Fibroblast of mammary gland (primary cell): ENCODE data around the gene OR4C11.

Experiments
- DNase-seq: peaks from one replicate; pipeline ENCODE4 v3.0.0-alpha.2; 2010; ENCODE audit warnings: low read depth
- H3K4me3 ChIP-seq: 2 replicates; pipeline ENCODE4 v1.5.1; 2011; ENCODE audit warnings: low read depth, mild to moderate bottlenecking, low read length, moderate library complexity; ENCODE audit not compliant: control insufficient read depth
- TF ChIP-seq, protein P1 (sequence below): conservative IDR thresholded peaks from 2 replicates; pipeline ENCODE4 v1.5.1; 2011; ENCODE audit warnings: low read depth, low read length, inconsistent platforms; ENCODE audit not compliant: control insufficient read depth, insufficient read depth

The OR4C11 gene

DNA sequence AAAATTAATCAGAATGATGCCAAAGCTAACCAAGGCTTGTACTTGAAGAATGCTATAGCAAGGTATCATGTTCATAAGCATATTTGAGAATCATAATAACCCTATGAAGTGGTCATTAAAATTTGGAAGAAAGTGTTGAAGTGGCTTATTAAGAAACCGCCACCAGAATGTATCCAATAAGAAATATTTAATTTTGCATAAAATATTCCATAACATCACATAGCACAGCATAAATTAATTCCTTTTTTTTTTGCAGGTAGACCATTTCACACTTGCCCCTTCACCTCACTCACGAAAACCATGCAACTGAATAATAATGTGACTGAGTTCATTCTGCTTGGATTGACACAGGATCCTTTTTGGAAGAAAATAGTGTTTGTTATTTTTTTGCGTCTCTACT lies 35.6 kb downstream of the OR4C11 start, which contains the start of gene OR4C16:
OR4C16 (plus strand) TSS at position 301 of the 400 bp plus-strand sequence; CDS start at position 301, 0 bp downstream.
- TF ChIP-seq, protein P1, sequence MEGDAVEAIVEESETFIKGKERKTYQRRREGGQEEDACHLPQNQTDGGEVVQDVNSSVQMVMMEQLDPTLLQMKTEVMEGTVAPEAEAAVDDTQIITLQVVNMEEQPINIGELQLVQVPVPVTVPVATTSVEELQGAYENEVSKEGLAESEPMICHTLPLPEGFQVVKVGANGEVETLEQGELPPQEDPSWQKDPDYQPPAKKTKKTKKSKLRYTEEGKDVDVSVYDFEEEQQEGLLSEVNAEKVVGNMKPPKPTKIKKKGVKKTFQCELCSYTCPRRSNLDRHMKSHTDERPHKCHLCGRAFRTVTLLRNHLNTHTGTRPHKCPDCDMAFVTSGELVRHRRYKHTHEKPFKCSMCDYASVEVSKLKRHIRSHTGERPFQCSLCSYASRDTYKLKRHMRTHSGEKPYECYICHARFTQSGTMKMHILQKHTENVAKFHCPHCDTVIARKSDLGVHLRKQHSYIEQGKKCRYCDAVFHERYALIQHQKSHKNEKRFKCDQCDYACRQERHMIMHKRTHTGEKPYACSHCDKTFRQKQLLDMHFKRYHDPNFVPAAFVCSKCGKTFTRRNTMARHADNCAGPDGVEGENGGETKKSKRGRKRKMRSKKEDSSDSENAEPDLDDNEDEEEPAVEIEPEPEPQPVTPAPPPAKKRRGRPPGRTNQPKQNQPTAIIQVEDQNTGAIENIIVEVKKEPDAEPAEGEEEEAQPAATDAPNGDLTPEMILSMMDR, result no peak

DNA sequence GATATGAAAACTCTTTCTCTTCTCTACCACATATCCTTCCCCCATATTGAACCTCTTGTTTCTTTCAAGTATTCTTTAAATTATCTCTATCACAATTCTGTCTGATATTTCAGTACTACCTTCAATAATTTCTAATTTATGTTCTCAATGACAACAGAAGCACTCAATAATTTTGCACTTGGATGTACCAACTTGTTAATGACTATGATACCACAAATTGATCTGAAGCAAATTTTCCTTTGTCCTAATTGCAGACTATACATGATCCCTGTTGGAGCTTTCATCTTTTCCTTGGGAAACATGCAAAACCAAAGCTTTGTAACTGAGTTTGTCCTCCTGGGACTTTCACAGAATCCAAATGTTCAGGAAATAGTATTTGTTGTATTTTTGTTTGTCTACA lies 53.3 kb downstream of the OR4C11 start, which contains the start of gene OR4C15:
OR4C15 (plus strand) TSS at position 301 of the 400 bp plus-strand sequence; CDS start at position 301, 0 bp downstream.
- DNase-seq, result no peak
- H3K4me3 ChIP-seq, result no peak within 1 kb of the TSS
- TF ChIP-seq, protein P1, result no peak

More for the DNA sequence above, 35.6 kb downstream of the OR4C11 start, which contains the start of gene OR4C16:
- no peak for DNase-seq
- H3K4me3 ChIP-seq, result no peak within 1 kb of the TSS
